SH-SY5Y (cell line): Measurements from ENCODE around the gene AMBP.

Experiments
- GATA2 ChIP-seq: IDR thresholded peaks from 2 replicates; pipeline ENCODE4 v1.6.1; 2011; ENCODE audit warnings: mild to moderate bottlenecking, low read depth, low read length
- GATA3 ChIP-seq: IDR thresholded peaks from 2 replicates; pipeline ENCODE4 v1.6.1; 2011; ENCODE audit warnings: low read depth, mild to moderate bottlenecking, low read length, moderate library complexity

DNA sequence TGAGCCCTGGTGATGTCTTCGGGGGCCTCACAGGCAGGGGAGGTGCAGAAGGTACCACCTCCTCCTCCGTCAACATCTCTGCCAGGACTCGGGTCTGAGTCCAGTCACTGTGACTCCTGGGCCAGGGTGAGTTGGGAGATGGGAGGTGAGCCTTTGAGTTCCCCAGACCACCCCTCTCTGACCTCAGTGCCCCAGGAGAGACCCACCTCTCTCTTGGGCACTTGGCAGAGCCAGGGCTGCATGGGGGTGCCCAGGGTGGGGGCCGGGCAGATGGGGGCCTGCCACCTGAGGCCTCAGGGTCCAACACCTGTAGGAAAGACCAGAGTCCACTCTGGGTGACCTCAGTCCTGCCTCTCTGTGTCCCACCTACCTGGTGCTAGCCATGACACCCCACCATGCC is 14.2 kb upstream of the AMBP start:
- no peak for TF ChIP-seq GATA2
- TF ChIP-seq GATA3: no peak
